Heart left ventricle (tissue), 13 donors: ENCODE data around the gene FAM25A.
"Not testable (repeated sequence)": the region's sequence is repeated elsewhere in the genome, so short reads cannot be mapped to it uniquely, and the experiment has no call there.

Experiments
- CTCF ChIP-seq, 12 donors: fragments of 200-600 bp; sonication (generic) in 4 of 12; IDR thresholded peaks; one replicate each; pipeline versions ENCODE4 v1.5.0 to v1.8.0; 2018 to 2022; ENCODE audit warnings: antibody characterized with exemption in 12 of 12, mild to moderate bottlenecking in 5 of 12
- POLR2A ChIP-seq, 2 donors: fragments of 450-650 bp; IDR thresholded peaks; one replicate each; pipeline ENCODE4 v1.6.1; 2017; ENCODE audit warnings: antibody characterized with exemption in 2 of 2, mild to moderate bottlenecking in 2 of 2, moderate library complexity in 2 of 2
- donor health status: ischemic (EF 13 %, LVEDD 7.1; RV severe dilation, severe dysfunction).
- donor health status: DM: no; HTN: yes; CAD: no.
- donor health status: DM: no; HTN: no; CAD: no.
- donor health status: ischemic (EF 25% LVEDD 6.9; RV normal size, moderate dysfunction).
- donor health status: ischemic (EF 25% LVEDD 5.7; RV mildly dilated, moderate dysfunction).
- donor health status: ischemic (EF 35%, LVEDD 5.7; RV mildly dilated, moderate dysfunction).
- donor health status: nonischemic (EF 11% LVEDD 7.7; RV severe dilation, severe dysfunction).
- donor health status: DM: yes; HTN: yes; CAD: no.
- donor health status: PGD.
- donor health status: ischemic (EF 29% LVEDD 5.4; RV normal size, mild dysfunction).
- donor health status: nonischemic (EF 23%, LVEDD 6.1; RV moderate dilation, normal function).

- not testable (repeated sequence) for TF ChIP-seq CTCF, POLR2A (IDR thresholded peaks at IDR 0.05)
Observed at GRCh38 chr10:87007674-87008073, 12.4 kb upstream of the FAM25A start.
